Measurements from ENCODE around the gene PAXIP1.

GRCh38 chr7:154913638-154914307, 89.2 kb downstream of the PAXIP1 start:
- no peak for TF ChIP-seq EZH2phosphoT487 (IDR thresholded peaks at IDR 0.05; ENCODE audit: low read length)
- TF ChIP-seq CTCF (IDR thresholded peaks at IDR 0.05; ENCODE audit: low read length): peak; percentile 96

Data from MM.1S (cell line).